Measurements from ENCODE around the gene PRKCB.
"Not testable (repeated sequence)": the region's sequence is repeated elsewhere in the genome, so short reads cannot be mapped to it uniquely, and the experiment has no call there.

The PRKCB gene

GRCh38 chr16:24010440-24011089 is 174.8 kb downstream of the PRKCB start:
- DNase-seq = no peak

GRCh38 chr16:24011237-24011636 is 175.5 kb downstream of the PRKCB start:
- DNase-seq = no peak

GRCh38 chr16:24013054-24013636 is 177.4 kb downstream of the PRKCB start:
- DNase-seq = no peak

GRCh38 chr16:24013864-24014645 is 178.3 kb downstream of the PRKCB start:
- DNase-seq = no peak

GRCh38 chr16:24014955-24015354 is 179.2 kb downstream of the PRKCB start:
- DNase-seq = not testable (repeated sequence)

GRCh38 chr16:24015923-24016322 is 180.1 kb downstream of the PRKCB start:
- no peak for DNase-seq

- DNase-seq = no peak
Measured at GRCh38 chr16:24018485-24018884, 182.7 kb downstream of the PRKCB start.

GRCh38 chr16:24022797-24023196 is 187.0 kb downstream of the PRKCB start:
- DNase-seq = no peak

GRCh38 chr16:24023621-24024020 is 187.8 kb downstream of the PRKCB start:
- no peak for DNase-seq

GRCh38 chr16:24024971-24025370 is 189.2 kb downstream of the PRKCB start:
- no peak for DNase-seq

- DNase-seq = no peak
Measured at GRCh38 chr16:24027466-24027865, 191.7 kb downstream of the PRKCB start.

GRCh38 chr16:24029841-24030240 is 194.1 kb downstream of the PRKCB start:
- DNase-seq = not testable (repeated sequence)

GRCh38 chr16:24035127-24035842 is 199.5 kb downstream of the PRKCB start:
- no peak for DNase-seq

GRCh38 chr16:24036038-24036543 is 200.3 kb downstream of the PRKCB start:
- DNase-seq = no peak

GRCh38 chr16:24036614-24037013 is 200.8 kb downstream of the PRKCB start:
- DNase-seq = no peak

- DNase-seq = no peak
Measured at GRCh38 chr16:24037335-24037734, 201.6 kb downstream of the PRKCB start.

GRCh38 chr16:24041834-24042631 is 206.2 kb downstream of the PRKCB start:
- no peak for DNase-seq

GRCh38 chr16:24044467-24044866 is 208.7 kb downstream of the PRKCB start:
- no peak for DNase-seq

GRCh38 chr16:24045641-24046040 is 209.9 kb downstream of the PRKCB start:
- no peak for DNase-seq

GRCh38 chr16:24046442-24046841 is 210.7 kb downstream of the PRKCB start:
- no peak for DNase-seq

GRCh38 chr16:24049113-24049512 is 213.3 kb downstream of the PRKCB start:
- DNase-seq = no peak

GRCh38 chr16:24051125-24051524 is 215.3 kb downstream of the PRKCB start:
- DNase-seq = no peak

Data from NCI-H1048 (cell line).